Fibroblast of skin of right quadriceps (primary cell): ENCODE measurements around the gene LATS2.

Source experiments
- DNase-seq: peaks from one replicate; pipeline ENCODE4 v3.0.0-alpha.2; 2013

Gene LATS2

GRCh38 chr13:21013682-21014038 is 47.7 kb downstream of the LATS2 start:
- no peak for DNase-seq

GRCh38 chr13:21012841-21013681 is 48.3 kb downstream of the LATS2 start:
- DNase-seq, result no peak

GRCh38 chr13:21012211-21012610 is 49.2 kb downstream of the LATS2 start:
- DNase-seq, result no peak

- DNase-seq, result peak; percentile 52
Observed at GRCh38 chr13:21011378-21011777, 50.0 kb downstream of the LATS2 start.

GRCh38 chr13:21010621-21011020 is 50.8 kb downstream of the LATS2 start:
- no peak for DNase-seq

- no peak for DNase-seq
Observed at GRCh38 chr13:21009036-21009435, 52.4 kb downstream of the LATS2 start.

GRCh38 chr13:21008026-21008425 is 53.4 kb downstream of the LATS2 start:
- DNase-seq, result no peak

GRCh38 chr13:21006141-21007005 is 55.0 kb downstream of the LATS2 start:
- DNase-seq, result no peak

- DNase-seq, result no peak
Observed at GRCh38 chr13:21005193-21005592, 56.2 kb downstream of the LATS2 start.

- no peak for DNase-seq
Observed at GRCh38 chr13:21001471-21001870, 59.9 kb downstream of the LATS2 start.

- DNase-seq, result no peak
Observed at GRCh38 chr13:21000647-21001046, 60.7 kb downstream of the LATS2 start.

- DNase-seq, result no peak
Observed at GRCh38 chr13:20998649-20999415, 62.6 kb downstream of the LATS2 start.

GRCh38 chr13:20997301-20998161 is 63.9 kb downstream of the LATS2 start:
- DNase-seq, result peak; percentile 98

GRCh38 chr13:20995245-20995838 is 66.0 kb downstream of the LATS2 start:
- DNase-seq, result no peak

GRCh38 chr13:20994441-20994821 is 67.0 kb downstream of the LATS2 start:
- no peak for DNase-seq

- peak; percentile 81 for DNase-seq
Observed at GRCh38 chr13:20993661-20994440, 67.5 kb downstream of the LATS2 start.

GRCh38 chr13:20993211-20993610 is 68.2 kb downstream of the LATS2 start:
- DNase-seq, result no peak

GRCh38 chr13:20991741-20992520 is 69.5 kb downstream of the LATS2 start:
- no peak for DNase-seq

- DNase-seq, result no peak
Observed at GRCh38 chr13:20990910-20991525, 70.4 kb downstream of the LATS2 start.
